ENCODE results near the gene EVI5L.
A peak's percentile ranks its signal among the peaks of the same experiment; 100 is the strongest.

EVI5L gene

GRCh38 chr19:7901337-7901736 is 71.3 kb downstream of the EVI5L start:
- DNase-seq = no peak

GRCh38 chr19:7902796-7903243 is 72.8 kb downstream of the EVI5L start:
- DNase-seq = no peak

- DNase-seq = peak; percentile 100
Measured at GRCh38 chr19:7903244-7904073, 73.4 kb downstream of the EVI5L start, which contains the start of gene MAP2K7. Gene MAP2K7 (plus strand): TSS chr19:7903877. CDS start chr19:7903945, 68 bp downstream.

- peak; percentile 71 for DNase-seq
Measured at GRCh38 chr19:7904074-7905020, 74.3 kb downstream of the EVI5L start.

GRCh38 chr19:7905268-7905667 is 75.2 kb downstream of the EVI5L start:
- no peak for DNase-seq

- DNase-seq = no peak
Measured at GRCh38 chr19:7905859-7906258, 75.8 kb downstream of the EVI5L start.

GRCh38 chr19:7907122-7907521 is 77.1 kb downstream of the EVI5L start:
- DNase-seq = no peak

GRCh38 chr19:7907544-7907943 is 77.5 kb downstream of the EVI5L start:
- no peak for DNase-seq

GRCh38 chr19:7908078-7908699 is 78.2 kb downstream of the EVI5L start:
- no peak for DNase-seq

- DNase-seq = no peak
Measured at GRCh38 chr19:7908742-7909461, 78.9 kb downstream of the EVI5L start.

GRCh38 chr19:7909471-7910067 is 79.6 kb downstream of the EVI5L start:
- DNase-seq = no peak

- no peak for DNase-seq
Measured at GRCh38 chr19:7910321-7911161, 80.5 kb downstream of the EVI5L start.

GRCh38 chr19:7911508-7912143 is 81.6 kb downstream of the EVI5L start:
- DNase-seq = no peak

GRCh38 chr19:7912144-7912696 is 82.2 kb downstream of the EVI5L start:
- no peak for DNase-seq

- no peak for DNase-seq
Measured at GRCh38 chr19:7912697-7913564, 82.9 kb downstream of the EVI5L start.

GRCh38 chr19:7913652-7914051 is 83.6 kb downstream of the EVI5L start:
- no peak for DNase-seq

- no peak for DNase-seq
Measured at GRCh38 chr19:7914099-7914498, 84.1 kb downstream of the EVI5L start.

Measured in suppressor macrophage treated with lipopolysaccharide for 4 hours (primary cell).